SK-N-MC (cell line): ENCODE measurements around the gene ECEL1.
"Not testable (repeated sequence)": the region's sequence is repeated elsewhere in the genome, so short reads cannot be mapped to it uniquely, and the experiment has no call there.

Experiments
- EZH2 ChIP-seq: fragments of 200-600 bp; sonication (generic); IDR thresholded peaks from one replicate; pipeline ENCODE4 v1.6.1; 2017; ENCODE audit warnings: antibody characterized with exemption
- FOXP2 ChIP-seq: optimal IDR thresholded peaks from 2 replicates; pipeline ENCODE3; 2011; ENCODE audit warnings: mild to moderate bottlenecking, moderate library complexity; ENCODE audit not compliant: insufficient read depth; ENCODE audit errors: extremely low read length, control extremely low read depth
- POLR2AphosphoS5 ChIP-seq: IDR thresholded peaks from 2 replicates; pipeline ENCODE4 v1.6.1; 2012; ENCODE audit warnings: mild to moderate bottlenecking, low read depth, low read length, borderline replicate concordance

- not testable (repeated sequence) for TF ChIP-seq POLR2AphosphoS5, EZH2, FOXP2
Observed at GRCh38 chr2:232443669-232444408, 43.8 kb downstream of the ECEL1 start.
